T1000 (cell line): ENCODE results near the gene FTO.

Experiments
- DNase-seq: peaks from one replicate; lab custom pipeline; 2025; ENCODE audit warnings: mixed read lengths; lab: John Stamatoyannopoulos, UW

Gene FTO

DNA sequence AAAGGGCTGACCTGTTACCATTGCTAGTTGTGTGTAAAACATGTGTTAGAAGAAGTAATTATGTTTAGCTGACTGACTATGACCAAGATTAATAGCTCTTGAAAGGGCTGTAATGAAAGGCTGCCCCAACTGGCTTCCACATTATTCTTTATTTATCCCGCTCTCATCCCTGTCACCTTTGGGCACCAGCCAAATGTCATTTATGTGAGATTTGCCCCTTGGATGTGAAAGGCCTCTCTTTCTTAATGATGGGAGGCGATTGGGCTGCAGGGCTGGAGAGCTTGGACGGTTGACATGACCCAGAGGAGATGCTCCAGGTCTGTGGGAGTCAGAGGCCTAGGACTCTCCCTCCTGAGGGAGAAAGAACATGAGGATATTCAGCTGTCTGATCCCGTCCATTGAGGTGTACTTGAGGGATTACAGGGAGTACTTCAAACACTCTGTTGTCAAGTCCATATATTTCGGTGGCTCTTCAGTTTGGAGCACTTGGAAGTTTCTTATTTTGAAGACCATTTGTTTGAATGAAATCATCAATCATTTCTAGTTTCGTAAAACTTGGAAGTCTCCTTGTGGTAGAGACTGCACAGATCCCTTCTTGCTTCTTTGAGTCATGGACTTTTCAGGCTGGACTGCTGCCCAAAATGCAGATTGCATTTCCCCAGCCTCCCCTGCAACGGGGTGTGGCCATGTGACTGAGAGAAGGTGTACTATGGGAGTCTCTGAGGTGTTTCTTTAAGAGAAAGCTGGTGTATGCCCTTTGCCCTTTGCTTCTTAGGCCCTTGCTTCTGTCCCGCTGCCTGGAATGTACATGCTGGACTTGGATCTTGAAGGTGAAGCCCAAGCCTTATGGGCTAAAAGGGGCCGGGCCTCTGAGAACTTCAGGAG is 51.3 kb downstream of the FTO start:
- no peak for DNase-seq

DNA sequence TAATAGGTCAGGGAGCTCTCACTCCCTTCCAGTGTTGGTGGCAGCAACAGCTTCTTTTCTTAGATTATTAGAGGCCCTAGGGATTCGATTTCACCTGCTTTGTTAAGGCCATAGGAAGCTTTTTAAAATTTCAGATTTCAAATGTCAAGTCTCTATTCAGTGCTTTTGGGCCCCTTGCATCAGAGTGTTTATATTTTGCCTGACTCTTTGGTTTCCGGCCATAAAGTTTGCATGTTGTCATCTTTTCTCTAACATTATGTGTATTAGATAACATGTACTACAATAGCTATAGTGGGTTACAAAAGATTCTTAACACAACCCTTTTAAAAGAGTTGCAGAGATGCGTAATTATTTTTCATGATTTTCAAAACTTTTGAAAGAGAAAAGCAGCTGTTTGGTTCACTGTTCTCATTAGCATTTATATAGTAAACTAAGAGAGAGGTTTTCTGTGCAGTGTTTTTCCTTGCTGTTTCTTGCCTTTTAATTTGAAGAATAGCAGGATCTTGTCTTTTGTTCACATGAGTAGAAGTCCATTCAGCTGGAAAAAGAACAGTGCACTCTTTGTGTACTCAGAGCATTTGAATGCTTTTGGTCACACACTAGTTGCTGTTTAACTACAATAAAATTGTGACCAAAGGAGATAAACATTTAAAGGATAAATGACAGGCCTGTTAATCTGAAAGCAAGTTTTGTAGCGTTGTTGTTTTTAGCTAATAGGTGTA is 52.5 kb downstream of the FTO start:
- DNase-seq: no peak

DNA sequence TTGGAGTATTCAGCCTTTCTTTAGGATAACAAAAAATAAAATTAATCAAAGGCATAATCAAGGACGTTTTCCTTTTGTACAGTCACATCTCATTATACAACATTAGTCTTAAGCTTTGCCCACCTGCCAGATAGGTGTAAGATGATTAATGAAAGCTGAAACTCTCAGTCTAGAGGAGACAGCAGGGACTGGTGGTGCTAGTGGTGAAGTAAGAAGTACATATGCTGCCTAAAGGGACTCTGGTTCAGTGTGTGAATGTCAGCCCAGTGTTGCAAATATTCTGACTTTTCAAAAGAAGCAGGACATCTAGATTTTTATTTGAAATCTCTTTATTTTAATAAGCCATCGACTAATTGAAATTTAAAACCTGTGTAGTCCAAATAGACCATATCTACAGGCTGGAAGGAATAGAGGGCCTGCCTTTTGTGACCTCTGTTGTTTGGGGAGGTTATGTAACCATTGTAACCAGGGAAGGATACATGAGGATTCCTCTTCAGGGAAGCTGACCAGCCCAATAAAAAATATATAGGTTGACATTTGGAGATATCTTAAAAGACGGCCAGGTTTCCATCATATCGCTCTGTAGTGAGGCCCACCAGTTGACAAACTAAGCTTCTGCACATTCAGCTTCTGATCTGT is 54.1 kb downstream of the FTO start:
- DNase-seq: no peak

DNA sequence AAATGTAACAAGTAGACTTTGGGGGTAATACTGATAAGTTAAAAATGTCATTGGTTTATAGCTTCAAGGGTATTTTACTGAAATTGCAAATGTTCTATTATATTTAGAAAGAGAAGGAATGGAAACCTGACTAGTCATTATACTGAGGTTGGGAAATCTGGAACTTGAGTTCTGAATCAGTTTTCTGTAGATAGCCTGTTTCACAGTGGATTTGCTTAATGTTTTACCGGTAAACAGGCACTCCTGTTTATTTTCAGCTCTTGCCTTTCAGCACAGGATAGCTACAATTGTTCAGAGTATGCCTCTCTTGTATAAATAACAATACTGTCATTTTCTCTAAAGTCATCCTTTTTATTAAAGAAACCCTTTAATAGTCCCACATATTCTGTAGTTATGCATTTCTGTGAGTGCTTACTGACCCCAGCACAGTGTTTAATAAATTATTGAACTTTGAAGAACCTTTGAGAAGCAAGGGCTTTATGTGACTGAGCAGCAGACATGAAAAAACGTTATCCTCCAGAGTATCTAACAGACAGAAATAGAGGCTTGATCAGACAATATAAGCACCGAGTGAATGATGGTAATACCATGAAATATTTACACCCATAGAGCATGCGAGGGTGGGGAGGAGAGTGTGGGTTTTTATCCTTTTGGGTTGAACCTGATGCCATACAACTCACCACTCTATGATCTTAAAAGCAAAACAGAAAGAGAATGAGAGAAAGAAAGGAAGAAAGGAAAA is 58.2 kb downstream of the FTO start:
- no peak for DNase-seq

DNA sequence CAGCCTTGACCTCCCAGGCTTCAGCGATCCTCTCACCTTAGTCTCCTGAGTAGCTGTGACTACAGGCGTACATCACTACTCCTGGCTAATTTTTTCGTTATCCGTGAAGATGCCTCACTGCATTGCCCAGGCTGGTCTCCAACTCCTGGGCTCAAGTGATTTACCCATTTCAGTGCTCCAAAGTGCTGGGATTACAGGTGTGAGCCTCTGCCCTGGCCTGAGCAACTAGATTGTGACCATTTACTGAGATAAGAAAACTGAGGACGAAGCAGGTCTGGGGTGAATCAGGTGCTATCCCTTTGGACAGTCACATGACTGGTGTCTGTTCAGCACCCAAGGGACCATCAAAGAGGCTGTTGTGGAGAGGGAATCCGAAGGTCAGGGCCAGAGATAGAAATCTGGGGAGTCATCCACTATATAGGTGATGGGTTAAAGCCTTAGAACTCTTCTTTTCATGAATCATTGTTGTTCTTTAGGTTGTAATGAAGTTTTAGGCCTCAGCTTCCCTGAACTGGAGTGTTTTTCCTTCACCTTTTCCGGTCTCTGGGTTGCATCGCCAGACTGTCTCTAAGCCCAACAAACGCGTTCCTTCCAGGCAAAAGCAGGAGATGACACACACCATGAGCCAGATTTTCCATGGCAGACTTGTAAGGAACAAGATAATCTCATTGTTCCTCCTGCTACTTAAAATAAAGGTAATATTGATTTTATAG is 62.5 kb downstream of the FTO start:
- DNase-seq: no peak

DNA sequence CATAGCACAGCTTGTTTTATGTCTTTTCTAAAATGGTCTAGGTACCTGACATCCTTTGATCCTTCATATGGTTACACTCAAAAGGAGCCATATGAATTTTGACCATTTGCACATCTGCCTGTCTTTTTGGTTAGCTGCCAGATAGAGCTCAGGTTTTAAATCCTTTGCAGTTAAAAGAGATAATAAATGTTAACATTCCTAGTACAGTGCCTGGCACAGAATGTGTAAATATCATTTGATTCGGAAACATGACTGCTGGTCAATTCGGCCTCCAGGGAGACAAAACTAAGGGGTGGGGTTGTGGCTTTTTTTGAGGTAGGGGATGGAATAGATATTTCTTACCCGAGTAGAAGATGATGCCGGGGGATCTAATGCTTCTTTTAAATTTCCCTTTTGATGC is 64.2 kb downstream of the FTO start:
- DNase-seq: no peak

DNA sequence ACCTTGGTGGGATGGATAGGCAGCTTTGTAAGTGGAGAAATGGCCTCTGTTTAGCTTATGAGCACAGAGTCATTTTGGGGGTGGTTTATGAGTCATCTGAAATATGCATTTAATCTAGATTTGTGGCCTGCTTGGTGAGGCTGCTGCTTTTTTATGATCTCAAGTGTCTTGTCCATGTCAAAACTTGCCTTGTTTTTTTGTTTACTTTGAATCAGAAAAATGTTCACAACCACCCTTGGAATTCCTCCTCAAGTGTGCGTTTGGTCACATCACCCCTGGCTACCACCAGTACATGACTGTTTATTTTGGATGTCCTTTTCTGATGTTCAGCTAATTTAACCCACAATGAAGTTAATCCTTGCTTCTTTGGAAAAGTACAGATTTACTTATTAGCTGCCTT is 64.6 kb downstream of the FTO start:
- DNase-seq: no peak

DNA sequence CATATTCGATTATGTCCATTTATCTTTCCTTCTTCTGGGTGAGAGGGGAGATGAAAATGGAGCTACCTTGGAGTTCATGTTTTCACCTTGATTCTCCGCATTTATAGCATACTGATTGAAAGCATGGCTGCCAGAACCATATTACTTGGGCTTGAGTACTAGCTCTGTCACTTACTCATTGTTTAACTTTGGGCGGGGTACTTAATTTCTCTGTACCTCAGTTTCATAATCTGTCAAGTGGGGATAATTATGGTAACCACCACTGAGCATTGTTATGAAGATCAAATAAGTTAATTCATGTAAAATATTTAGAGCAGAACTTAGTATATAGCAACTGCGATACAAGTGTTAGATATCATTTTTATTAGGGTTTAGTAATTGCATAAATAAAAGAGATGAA is 65.2 kb downstream of the FTO start:
- no peak for DNase-seq

DNA sequence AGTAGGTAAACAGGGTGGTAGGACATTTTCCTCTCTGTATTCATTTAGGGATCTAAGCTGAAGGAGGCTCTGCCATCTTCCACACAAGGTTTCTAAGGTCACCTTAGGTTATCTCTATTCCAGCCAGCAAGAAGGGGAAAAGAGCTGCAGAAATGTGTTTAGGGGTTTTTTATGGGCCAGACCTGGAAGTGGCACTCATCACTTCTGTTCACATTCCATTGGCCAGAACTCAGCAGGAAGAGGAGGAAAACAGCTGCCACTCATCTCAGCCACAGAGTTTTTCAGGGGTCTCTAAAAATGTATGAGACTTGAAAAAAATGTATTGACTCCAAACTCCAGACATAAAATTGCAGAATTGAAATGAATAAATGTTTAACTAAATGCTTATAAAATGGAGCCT is 65.8 kb downstream of the FTO start:
- no peak for DNase-seq

DNA sequence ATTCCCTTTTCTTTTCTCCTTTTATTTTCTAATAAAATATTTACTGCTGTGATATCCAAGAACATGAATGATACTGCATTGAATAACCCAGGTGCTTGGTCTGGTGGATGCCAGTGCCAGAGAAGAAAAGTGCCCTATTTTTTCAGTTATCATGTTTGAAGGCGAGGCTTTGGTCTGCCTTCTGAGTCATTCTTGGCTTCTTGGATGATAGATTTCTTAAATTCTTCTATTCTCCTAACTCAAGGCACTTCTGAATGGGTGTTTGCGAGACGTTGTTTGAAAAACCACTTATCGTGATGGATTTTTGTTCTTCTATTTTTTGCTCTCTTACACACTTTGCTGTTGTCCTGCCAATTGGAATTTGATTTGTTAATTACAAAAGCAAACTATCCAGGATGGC is 66.7 kb downstream of the FTO start:
- DNase-seq: no peak

DNA sequence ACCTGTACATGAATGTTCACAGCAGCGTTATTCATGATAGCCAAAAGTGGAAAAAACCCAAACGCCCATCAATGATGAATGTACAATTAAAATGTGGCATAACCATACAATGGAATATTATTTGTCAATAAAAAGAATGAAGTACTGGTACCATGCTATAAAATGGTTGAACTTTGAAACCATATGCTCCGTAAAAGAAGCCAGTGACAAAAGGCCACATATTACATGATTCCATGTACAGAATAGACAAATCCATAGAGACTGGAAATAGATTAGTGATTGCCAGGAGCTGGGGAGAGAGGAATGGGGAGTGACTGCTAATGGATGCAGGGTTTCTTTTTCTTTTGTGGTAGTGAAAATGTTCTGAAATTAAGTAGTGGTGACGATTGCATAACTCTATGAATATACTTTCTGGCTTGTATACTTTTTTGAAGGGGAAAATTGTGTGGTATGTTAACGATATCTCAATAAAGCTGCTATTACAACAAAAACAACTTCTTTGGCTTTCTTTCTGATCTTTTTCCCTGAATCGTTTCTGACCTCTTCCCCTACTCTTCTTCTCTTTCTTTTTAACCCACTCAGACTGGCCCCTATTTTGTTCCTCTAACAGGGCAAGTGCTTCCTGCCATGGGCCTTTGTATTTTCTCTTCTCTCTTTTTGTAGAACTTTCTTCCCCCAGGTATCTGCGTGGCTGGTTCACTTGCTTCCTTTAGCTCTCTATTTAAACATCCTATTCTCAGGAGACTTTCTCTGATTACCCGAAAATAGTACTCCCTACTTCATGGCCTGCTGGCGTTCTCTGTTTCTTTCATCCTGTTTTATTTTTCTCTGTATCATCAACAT is 67.9 kb downstream of the FTO start:
- DNase-seq: no peak

DNA sequence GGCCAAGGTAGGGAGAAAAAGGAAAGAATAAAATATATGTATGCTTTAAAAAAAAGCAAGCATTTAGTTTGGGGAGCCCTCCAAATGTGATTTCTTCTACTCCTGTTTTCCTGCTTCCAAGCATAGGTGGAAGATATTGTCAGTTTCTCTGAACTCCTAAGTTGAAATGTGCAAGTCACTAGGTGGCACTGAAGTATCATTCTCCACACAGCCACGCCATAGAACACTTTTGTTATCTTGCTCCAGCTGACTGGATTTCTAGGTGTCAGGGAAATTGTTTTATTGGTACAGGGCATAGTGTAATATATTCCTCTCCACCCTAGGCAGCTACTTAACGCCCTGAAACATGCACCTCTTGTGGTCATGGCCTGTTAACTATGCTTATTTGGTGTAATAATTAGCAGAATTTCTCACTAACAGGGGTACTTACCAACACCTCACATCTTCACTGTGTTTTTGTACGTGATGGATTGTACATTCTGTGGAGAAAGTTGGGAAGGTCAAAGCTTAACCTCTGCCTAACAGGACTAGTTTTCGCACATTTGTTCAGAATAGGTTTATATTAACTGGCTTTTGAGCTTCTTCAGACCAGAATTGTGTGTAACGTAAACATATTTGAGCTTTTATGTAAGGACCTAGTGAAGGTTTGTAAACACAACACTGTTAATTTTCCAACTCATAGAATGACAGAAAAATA is 69.3 kb downstream of the FTO start:
- no peak for DNase-seq

DNA sequence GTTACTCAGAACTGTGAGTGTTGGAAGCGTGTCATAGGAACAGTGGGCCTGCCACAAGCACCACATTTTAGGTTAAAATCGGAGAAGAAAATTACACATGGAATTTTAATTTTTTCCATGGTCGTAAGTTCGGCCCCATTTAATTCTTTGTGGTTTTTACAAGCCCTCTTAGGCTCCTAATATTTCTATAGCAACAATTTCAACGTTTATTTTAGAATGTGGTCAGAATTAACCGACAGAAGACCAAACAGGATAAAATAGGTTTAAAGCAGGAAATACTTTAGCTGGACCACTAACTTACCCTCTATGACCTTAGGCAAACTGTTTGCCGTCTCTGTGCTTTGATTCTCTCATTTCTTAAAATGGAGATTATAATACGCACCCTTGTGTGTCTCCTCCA is 69.9 kb downstream of the FTO start:
- no peak for DNase-seq

DNA sequence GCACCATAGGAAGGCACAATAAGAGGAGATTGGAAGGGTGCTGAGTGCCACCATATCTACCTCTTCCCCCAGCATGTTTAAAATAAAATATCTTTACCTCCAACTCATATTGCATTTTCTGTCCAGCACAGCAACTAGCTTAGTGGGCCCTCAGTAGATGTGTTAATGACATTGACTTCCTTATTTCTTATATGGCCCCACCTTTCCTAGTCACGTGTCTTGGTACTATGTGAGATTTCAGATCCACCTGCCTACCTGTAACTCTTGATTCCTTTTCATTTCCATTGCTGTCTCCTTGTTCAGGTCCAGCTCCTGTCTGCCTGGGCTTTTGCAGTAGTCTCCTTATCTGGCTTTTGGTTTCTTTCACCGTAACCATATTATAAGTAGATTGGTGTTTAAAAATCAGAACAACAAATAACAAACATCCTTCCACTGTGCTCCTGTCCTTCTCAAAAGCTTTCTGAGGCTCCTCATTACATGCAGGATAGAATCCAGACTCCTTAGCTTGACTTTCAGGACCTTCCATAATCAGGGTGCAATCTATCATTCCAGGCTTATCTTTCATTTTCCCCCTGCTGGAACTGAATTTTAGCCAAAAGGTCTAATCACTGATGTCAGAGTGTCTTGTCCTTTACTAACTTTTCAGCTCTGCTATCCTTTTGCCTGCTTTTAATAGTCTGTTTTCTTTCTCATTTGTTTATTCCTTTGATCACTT is 71.3 kb downstream of the FTO start:
- DNase-seq: no peak

DNA sequence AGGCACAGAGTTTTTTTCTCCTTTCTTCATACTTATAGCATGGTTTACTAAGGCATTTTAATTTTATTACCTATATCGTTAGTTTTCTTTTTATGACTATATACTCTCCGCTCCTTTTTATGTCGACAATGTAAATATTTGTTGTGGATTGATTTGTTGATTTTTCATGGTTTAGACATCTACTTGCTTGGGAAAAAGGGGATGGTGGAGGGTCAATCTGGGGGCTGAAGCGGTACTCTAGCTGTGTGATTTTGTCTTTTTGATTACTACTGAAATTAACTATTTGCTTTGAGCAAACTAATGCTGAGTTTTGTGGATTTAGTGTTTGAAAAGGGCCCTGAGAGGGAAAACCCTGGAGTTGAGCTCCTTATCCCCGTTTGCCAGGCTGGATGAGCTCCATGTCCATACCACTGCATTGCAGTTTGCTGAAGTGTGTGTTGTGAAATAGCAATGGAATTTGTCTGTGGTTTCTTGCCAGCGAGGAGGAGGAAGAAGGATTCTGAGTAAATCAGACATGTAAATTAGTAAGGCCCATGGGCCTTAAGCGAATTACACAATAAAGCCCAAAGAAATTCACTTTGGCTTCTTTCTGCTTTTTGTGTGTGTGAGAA is 72.0 kb downstream of the FTO start:
- DNase-seq: peak; percentile 15

DNA sequence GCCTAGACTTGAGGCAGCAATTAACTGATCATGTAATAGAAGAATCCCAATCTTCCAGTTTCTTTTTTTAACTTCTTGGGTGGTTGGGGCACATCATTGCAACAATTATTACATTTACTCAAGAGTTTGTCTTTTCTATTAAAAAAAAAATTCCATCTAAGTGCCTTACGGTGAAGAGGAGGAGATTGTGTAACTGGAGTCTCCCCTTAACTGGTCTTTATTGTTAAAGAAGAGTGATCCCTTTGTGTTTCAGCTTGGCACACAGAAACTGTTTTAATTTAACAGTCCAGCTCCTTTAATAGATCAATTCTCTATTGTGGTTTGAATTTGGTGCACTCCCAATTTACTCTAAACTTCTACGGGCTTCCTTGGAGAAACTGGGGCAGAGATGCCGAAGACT is 75.2 kb downstream of the FTO start:
- no peak for DNase-seq

DNA sequence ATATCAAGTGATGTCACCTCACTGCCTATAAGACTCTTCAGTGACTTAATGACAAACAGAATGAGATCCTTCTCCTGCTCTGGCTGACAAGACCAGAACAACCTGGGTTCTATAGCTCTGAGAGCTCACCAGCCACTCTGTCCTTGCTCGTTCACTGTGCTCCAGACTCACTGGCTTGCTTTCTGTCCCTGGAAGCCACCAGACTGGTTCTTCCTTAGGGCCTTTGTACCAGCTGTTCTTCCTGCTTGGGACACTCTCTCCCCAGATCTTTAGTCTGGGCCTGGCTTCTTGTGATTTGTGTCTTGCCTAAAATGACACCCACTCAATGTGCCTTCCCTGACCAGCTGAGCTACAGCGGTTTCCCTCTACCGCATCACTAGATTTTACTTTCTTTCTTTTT is 76.1 kb downstream of the FTO start:
- DNase-seq: no peak

DNA sequence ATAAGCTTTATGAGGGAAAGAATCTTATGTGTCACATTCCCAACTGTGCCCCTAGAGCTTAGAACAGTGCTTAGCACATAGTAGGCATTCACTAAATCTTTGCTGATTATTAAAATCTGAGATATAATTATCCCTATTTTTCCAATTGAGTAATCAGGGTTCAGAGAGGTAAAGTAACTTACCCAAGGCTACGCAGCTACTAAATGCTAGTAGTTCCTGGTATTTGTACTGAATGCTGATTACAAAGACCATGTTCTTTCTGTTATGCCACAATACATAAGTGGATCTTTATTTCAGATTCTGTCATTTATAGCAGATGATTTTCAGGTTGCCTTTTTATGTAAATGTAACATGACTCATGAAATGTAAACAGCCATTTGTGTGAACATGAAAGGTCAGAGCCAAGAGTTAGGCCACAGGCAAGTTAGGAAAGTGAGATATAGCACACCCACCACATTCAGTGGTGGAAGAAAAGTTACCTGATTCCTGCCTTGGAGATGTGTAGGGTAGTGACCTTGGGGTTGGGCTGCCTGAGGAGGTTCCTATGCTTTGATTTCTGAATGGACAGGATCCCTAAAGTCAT is 77.2 kb downstream of the FTO start:
- DNase-seq: no peak

DNA sequence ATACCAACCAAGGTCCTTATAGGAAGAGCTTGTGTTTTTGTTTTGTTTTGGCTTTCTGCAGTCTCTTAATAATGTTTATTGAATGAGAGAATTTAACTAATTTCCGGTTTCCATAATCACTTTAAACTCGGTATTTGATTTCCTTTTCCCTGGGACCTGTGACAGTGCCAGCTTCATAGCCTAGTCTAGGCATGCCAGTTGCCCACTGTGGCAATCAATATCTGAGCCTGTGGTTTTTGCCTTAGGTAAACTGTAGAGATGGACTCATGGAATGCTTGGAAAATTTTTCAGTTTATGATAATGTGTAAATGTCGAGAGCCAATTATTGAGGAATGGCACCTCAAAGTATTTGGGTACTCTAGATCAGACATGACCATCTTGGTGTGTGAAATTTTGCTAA is 78.2 kb downstream of the FTO start:
- no peak for DNase-seq
